GM21576 (cell line): ENCODE data around the gene NMRK1.

Experiments
- ATAC-seq: cut with Tn5 transposase; IDR thresholded peaks from one replicate; pipeline ENCODE4 v1.9.1; 2021; ENCODE audit warnings: mild to moderate bottlenecking, moderate library complexity; ENCODE audit not compliant: unreplicated experiment

The NMRK1 gene

DNA sequence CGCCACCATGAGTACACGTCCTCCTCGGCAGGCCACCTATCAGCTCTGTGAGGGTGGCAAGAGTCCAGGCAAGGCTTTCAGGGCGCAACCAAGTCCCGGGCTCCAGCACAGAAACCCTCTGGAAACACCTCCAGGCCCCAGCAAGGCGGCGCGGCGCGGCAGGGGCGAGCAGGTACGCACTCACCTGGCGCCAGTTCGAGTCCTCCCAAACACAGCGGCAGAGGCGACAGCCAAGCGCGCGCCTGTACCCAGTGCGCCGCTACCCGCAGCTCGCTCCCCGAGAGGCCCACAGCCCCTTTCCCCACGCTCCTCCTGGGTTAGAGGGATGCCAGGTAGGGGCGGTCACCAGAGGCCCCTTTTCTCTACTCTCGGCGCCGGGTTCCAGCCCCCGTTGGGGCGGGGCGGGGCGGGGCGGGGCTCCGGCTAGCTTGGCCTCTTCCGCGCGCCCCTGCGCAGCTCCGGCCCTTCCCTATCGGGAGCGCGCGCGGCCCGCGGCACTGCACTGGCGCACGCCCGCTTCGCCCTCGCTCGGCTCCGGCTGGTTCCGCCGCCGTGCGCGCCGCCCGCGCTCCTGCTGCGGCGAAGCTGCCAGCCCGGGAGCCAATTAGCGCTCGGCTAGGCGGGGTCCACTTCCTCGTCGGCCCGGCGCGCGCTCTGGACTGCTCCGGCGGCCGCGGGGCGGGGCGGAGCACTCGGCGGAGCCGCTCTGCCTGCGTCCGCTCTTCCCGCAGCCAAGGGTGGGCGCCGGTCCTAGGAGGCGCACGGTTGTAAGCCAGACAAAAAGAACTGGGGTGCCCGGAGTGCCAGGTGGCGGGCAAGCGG, at the start of gene NMRK1, which contains the start of gene OSTF1:
Gene NMRK1, minus strand, starts transcription at position 332 of the 822 bp plus-strand sequence. CDS start 5,040 bp downstream, outside the sequence.
Gene OSTF1, plus strand, starts transcription at position 691 of the 822 bp plus-strand sequence. CDS start 179 bp downstream, outside the sequence.
- peak; percentile 83 for ATAC-seq

GRCh38 chr9:75134495-75134894, 46.5 kb upstream of the NMRK1 start:
- no peak for ATAC-seq

- ATAC-seq, result no peak
These were observed 45.4 kb upstream of the NMRK1 start for GRCh38 chr9:75133396-75133795.

- ATAC-seq, result no peak
These were observed 44.3 kb upstream of the NMRK1 start for GRCh38 chr9:75132244-75132643.

DNA sequence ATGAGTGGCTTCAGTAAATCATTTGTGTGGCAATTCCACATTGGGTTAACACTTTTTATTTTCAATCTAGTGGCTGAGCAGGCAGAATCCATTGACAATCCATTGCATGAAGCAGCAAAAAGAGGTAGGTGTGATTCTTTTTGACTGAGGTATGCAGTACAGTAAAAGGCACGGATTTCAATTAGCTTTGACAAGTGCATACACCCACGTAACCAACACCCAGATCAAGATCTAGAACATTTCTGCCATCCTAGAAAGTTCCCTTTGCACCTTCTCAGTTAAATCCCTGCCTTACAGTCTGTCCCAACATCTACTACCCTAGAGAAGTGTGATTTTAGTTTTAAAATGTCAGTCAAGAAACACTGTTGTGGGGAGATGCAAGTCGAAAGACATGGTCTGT, 43.7 kb upstream of the NMRK1 start:
- ATAC-seq, result no peak

DNA sequence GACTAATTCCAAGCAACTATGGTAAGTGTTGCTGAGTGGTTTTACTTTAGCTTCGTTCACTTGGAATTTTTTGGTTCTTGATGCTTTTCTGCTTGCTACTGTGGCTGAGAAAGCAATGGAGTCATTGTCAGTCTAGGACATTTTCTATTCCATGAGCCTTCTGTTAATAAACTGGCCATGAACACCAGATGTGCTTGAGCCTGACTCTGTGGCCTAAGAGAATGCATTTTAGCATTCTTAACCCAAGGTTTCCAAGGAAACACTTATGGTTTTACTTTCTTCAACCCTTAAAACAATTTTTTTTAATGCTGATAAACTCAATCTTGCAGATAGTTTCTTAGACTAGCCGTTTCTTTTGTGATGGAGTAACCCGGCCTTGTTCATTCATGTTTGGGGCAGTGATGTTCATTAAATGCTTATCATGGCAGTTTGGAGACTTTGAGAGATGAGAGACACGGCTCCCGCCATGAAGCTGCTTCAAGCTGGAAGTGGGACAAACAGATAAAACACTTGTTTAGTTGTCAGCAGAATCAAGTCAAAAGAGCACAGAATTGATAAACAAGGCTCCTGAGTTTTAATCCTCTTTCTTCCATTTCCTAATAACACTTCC, 42.8 kb upstream of the NMRK1 start:
- ATAC-seq, result no peak

DNA sequence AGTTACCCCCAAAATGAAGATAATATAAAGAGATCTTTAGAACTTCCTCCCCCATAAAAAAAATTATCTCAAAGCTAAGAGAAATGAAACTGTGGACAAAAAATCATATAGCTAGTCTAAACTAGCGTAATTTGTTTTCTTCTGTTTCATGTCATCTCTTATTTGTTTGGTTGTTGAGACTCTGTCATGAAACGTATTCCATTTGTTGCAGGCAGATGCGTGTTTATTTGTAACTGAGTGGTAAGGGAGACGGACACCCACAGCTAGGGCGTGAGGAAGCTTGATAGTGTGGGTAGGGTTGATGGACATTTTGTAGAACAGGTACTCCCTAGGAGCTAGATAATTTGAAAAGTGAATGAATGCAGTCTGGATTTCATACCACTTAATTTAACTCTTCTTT, 42.2 kb upstream of the NMRK1 start:
- no peak for ATAC-seq

- no peak for ATAC-seq
These were observed 40.6 kb upstream of the NMRK1 start for GRCh38 chr9:75128535-75128934.

DNA sequence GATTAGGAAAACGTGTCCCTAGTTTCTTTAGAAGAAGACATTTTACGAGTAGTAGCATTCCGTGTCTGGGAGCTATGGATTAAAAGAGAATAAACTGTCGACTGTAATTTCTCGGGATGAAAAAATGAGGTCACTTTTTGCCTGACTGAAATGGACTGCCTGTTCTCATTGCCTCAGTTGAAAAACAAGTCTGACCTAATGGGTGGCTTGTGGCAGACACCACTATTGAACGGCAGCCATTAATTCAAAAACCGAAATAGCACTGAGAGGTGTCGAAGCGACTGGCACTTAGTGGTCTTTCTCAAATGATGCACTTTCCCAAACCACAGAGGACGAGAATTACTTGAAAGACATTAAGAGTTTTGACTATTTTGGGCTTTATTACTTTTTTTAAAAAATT, 35.7 kb upstream of the NMRK1 start:
- no peak for ATAC-seq

DNA sequence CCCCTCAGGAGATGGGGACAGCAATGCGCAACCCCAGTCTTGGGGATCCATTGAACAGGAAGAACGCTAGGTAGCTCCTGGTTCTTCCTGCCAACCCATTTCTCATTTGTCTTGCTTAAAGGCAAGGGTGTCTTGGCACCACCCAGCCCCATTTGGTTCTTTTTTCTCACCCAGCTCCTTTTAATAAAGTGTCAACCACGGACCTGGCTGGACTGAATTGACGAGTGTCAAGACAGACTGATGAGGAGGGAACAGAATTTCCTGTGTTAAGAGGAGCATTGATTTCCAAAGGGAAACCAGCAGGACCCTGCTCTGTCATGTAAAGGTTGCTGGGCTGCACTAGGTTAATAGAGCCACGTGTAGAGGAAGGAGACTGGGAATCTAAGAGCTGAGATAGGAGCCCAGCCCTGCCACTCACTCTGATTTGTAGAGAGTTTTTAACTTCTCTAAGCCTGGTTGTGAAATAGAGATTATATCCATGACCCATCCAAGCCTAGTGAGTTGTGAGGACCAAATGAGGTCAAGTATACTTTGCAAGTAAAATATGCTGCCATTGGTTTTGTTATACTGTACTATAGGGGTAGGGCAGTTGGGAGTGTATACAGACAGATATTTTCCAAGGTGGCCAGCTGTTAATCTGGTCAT, 34.1 kb upstream of the NMRK1 start:
- no peak for ATAC-seq

GRCh38 chr9:75120686-75121085, 32.7 kb upstream of the NMRK1 start:
- no peak for ATAC-seq

DNA sequence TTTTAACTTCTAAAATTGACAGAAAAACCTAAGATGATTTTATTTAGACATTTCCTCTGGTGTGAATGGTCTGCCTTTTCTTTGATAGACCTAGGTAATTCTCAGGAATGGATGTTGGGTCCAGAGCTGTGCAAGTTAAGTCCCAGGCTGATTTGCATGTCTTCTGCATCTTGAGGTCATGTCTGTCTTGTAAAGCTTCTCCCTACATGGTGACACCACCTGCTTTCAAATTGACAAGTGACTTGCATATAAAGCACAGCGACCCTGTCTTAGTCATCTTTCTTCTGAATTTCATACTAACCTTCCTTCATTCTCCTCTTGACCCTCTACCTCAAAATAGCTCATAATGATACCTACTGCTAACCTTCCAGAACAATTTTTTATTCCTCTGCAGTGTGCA, 29.6 kb upstream of the NMRK1 start:
- no peak for ATAC-seq

GRCh38 chr9:75116306-75116705, 28.4 kb upstream of the NMRK1 start:
- no peak for ATAC-seq

- ATAC-seq, result no peak
These were observed 24.8 kb upstream of the NMRK1 start for GRCh38 chr9:75112789-75113188.

DNA sequence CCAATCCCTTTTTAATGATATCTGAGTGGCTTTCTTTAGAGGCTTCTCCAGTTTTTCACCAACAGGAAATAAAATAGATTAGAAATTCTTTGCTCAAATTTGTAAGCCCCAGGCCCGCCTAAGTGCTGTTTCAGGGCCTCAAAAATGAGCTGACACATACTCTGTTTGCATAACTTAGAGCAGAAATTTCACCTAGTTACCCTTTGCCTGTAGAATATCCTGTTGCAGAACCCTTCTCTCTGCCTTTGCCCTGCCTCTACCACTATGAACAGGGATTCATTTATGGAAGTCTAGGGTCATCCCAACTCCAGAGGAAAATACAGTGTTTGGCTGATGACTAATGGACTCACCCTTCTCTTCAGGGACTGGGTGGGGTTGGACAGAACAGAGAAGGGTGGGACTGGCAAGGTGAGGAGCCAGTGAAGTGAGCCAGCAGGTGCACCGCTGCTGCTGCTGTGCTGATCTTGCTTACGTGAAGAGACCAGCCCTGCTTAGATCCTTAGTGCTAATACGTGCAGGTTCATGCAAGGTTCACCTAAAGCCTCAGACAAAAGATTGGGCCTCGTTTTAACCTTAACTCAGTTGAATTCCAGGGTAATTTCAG, 23.2 kb upstream of the NMRK1 start:
- ATAC-seq, result no peak

DNA sequence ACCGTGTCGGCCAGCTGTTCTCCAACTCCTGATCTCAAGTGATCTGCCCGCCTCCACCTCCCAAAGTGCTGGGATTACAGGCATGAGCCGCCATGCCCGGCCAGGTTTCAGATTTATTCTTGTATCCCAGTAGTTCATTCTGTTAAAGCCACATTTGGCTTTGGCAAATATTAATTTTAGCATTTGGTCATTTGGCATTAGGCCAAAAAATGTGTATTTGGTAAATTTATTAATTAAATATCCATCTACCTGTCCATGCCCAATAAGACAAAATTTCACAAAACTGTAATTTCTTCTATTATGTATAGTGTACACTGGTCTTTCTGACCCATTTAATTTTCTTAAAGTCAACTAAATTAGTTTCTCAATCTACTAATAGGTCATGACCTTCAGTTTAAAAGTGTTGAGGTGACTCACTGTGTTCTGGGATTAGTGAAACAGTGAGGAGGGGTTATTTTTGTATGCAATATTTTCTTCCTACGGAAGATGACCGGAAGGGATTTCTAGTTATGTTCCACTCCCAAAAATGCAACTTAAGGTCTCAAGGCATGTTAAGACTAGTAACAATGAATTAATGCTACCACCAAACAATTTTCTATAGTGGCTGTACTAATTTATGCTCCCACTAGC, 21.4 kb upstream of the NMRK1 start:
- no peak for ATAC-seq

GRCh38 chr9:75108571-75108970, 20.6 kb upstream of the NMRK1 start:
- ATAC-seq, result no peak

GRCh38 chr9:75106857-75107256, 18.9 kb upstream of the NMRK1 start:
- ATAC-seq, result no peak

DNA sequence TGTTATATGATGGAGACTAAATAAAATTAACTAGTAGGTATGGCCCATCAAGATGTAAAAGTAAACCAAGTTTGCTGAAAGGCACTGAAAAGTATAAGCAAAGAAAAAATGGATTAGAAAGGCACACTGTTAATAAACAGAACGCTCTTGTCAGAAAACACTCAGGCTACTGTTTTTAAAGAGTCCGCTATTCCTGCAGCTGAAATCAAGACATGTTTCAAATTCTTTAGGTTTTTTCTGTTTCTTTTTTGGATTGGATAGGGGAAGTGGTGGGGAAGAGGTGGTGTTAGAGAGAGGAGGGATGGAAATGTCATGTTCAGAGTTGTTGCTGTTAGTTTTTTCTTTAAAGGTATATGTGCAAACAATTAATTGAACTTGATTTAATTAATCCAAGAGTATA, 17.9 kb upstream of the NMRK1 start:
- no peak for ATAC-seq

DNA sequence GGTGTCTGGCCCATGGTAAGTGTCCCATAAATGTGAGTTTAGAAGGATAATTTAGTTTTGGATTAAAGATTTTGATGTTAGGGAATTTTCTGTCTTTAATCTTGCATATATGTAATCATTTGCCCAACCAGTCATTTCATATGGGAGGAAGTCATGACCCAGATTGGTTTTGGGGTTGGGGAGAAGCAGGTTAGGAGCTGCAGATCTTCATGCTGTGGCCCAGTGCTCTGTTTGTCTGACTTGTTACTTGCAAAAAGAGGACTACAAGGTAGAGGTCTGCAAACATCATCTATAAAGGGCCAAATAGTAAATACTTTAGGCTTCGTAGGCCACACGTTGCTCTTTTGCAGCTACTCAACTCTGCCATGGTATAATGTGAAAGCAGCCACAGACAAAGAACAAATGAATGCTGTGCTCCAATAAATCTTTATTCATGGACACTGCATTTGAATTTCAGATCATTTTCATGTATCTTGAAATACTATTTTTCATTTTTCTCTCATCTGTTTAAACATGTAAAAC, 17.1 kb upstream of the NMRK1 start:
- ATAC-seq, result no peak

GRCh38 chr9:75104607-75105006, 16.7 kb upstream of the NMRK1 start:
- no peak for ATAC-seq
